Natural killer cell (primary cell): ENCODE results near the gene MOCS2. TPM values are rescaled to one million over a fixed set of nuclear protein-coding genes. Genes with fewer than 3 reads are reported as not detected.

ENCODE experiments used
- ATAC-seq, 3 donors: fragments of 150-1000 bp in 2 of 3; fragments of 200-7000 bp in 1 of 3; cut with Tn5 transposase; 1 replicate in 1 of 3; 2 replicates in 2 of 3; pipeline ENCODE4 v1.10.0; 2021; ENCODE audit warnings: mild to moderate bottlenecking in 2 of 3, moderate library complexity in 2 of 3
- DNase-seq, 2 donors: peaks; one replicate each; pipeline versions ENCODE4 v3.0.0 to v3.0.0-alpha.2; 2013 to 2021; ENCODE audit warnings: mixed read lengths in 1 of 2
- H3K27ac ChIP-seq: one replicate; pipeline ENCODE4 v1.5.1; 2013; ENCODE audit warnings: mild to moderate bottlenecking, low read length
- H3K27me3 ChIP-seq: one replicate; pipeline ENCODE4 v1.6.1; 2013; ENCODE audit warnings: low read length; ENCODE audit not compliant: control insufficient read depth, insufficient read depth
- H3K36me3 ChIP-seq: one replicate; pipeline ENCODE4 v1.6.1; 2013; ENCODE audit warnings: low read length; ENCODE audit not compliant: control insufficient read depth, insufficient read depth
- H3K4me1 ChIP-seq: one replicate; pipeline ENCODE4 v1.6.1; 2013; ENCODE audit warnings: low read length; ENCODE audit not compliant: control insufficient read depth, insufficient read depth
- H3K4me3 ChIP-seq: one replicate; pipeline ENCODE4 v1.5.1; 2013; ENCODE audit warnings: low read length
- H3K9me3 ChIP-seq: one replicate; pipeline ENCODE4 v1.6.1; 2013; ENCODE audit warnings: low read length; ENCODE audit not compliant: control insufficient read depth, insufficient read depth
- H3K27ac Mint-ChIP-seq, 2 donors: one replicate each; pipeline ENCODE4 v1.8.0; 2022; ENCODE audit warnings: mild to moderate bottlenecking in 2 of 2, mixed read lengths in 2 of 2, moderate library complexity in 1 of 2
- H3K27me3 Mint-ChIP-seq, 2 donors: one replicate each; pipeline ENCODE4 v1.8.0; 2022; ENCODE audit warnings: low read depth in 2 of 2, mixed read lengths in 2 of 2
- H3K36me3 Mint-ChIP-seq: one replicate; pipeline ENCODE4 v1.8.0; 2022; ENCODE audit warnings: mixed read lengths
- H3K4me1 Mint-ChIP-seq, 2 donors: one replicate each; pipeline ENCODE4 v1.8.0; 2022; ENCODE audit warnings: mixed read lengths in 2 of 2
- H3K4me3 Mint-ChIP-seq: one replicate; pipeline ENCODE4 v1.8.0; 2022; ENCODE audit warnings: mild to moderate bottlenecking, moderate library complexity, mixed read lengths
- H3K9me3 Mint-ChIP-seq, 2 donors: one replicate each; pipeline ENCODE4 v1.8.0; 2022; ENCODE audit warnings: mixed read lengths in 2 of 2
- CTCF ChIP-seq: fragments of 200-600 bp; IDR thresholded peaks from one replicate; pipeline ENCODE4 v1.8.0; 2022; ENCODE audit warnings: antibody characterized with exemption
- WGBS: methylation state at CpG from one replicate; pipeline ENCODE4 v1.1.7; 2013; ENCODE audit warnings: missing lambda C conversion rate; ENCODE audit not compliant: insufficient coverage; 5-methylcytosine and 5-hydroxymethylcytosine counted together
- intact Hi-C: fragments of 100-400 bp; cut with micrococcal nuclease; formaldehyde crosslinking; loops from one replicate; pipeline ENCODE4 v1.14.2; 2022
- total RNA-seq, 4 donors: library from RNA; stranded (reverse); fragments of 120-200 nt in 1 of 4; gene quantifications; one replicate each; pipeline versions ENCODE4 v1.2.3 to v1.2.4, GENCODE V29; 2013 to 2022

MOCS2 gene
- total RNA-seq, 3 donors from 2014 or later (not counting 1 experiment from before 2014, with no cell fraction given), result 13.8 to 15.9 (median 14.7) TPM

DNA sequence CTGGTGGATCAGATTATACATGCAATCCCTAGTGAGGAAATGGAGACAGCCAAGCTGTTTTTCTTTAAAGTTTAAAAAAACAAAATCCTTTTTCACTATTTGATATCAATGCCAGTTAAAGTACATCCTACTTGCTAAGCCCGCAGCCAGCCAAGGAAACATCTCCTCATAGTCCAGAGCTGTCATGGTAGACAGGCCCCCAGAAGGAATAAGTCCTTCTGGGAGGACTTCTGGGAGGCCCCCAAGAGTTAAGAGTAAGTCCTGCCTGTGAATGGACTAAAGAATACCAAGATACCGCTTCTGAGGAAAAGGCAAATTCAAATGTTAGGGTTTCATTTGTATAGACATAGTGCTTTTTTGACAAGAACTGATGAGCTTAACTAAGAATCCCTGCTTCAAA is 38.3 kb downstream of the MOCS2 start:
- Histone ChIP-seq H3K27me3 (no peaks in the 10 kb centered on the region), H3K9me3 (no peaks in the 10 kb centered on the region), H3K36me3 (no peaks in the 10 kb centered on the region), H3K27ac (no peak overlapping the region), H3K4me1 (no peaks in the 10 kb centered on the region), H3K4me3 (no peak overlapping the region)
- WGBS, result 96% methylated on average over 2 of the region's 2 CpGs
- DNase-seq (no peak), ATAC-seq (no peak)
- no peaks in the 10 kb centered on the region for H3K36me3 Mint-ChIP-seq
- no peaks in the 10 kb centered on the region for H3K9me3 Mint-ChIP-seq
- intact Hi-C loops, result no loop called here
- no peak overlapping the region for H3K27ac Mint-ChIP-seq
- TF ChIP-seq CTCF, result no peak
- H3K27me3 Mint-ChIP-seq, result peaks cover 0 to 3% of the 10 kb centered on the region in 2 donors
- H3K4me1 Mint-ChIP-seq, result no peaks in the 10 kb centered on the region
- H3K4me3 Mint-ChIP-seq, result no peak overlapping the region

- H3K36me3 Mint-ChIP-seq, result no peaks in the 10 kb centered on the region
- intact Hi-C loops, result no loop called here
- ATAC-seq, result no peak
Observed at GRCh38 chr5:53069626-53070025, 39.9 kb downstream of the MOCS2 start.

DNA sequence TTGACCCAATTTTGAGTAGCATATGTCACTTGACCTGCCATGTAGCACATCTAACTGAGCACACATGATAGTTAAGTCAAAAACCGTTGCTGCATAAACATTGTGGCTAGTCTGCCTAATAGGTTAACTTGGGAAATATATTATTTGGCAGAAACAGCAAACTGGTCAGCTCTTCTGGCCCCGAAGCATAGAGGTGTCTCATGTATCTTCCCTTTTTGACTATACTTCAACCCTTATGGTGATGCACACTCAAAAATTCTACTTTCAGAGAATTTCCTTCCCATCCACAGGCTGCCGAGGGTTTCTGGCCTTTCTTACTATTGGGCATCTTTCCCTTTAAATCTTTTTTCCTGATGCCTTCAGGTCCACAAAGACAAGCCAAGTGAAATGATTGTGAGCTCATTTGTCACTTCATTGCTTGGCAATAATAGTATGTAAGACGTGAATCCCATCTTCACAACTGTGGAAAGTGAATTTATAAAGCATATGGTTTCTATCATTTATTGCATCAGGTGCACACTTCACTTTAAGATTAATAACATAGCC is 41.2 kb downstream of the MOCS2 start:
- no peak overlapping the region for H3K4me3 ChIP-seq
- H3K9me3 ChIP-seq, result no peaks in the 10 kb centered on the region
- no peaks in the 10 kb centered on the region for H3K36me3 Mint-ChIP-seq
- DNase-seq, result no peak
- no peak overlapping the region for H3K4me3 Mint-ChIP-seq
- intact Hi-C loops, result no loop called here
- no peaks in the 10 kb centered on the region for H3K27me3 ChIP-seq
- H3K27ac Mint-ChIP-seq, result no peak overlapping the region
- no peak overlapping the region for H3K27ac ChIP-seq
- H3K27me3 Mint-ChIP-seq, result peaks cover 0 to 3% of the 10 kb centered on the region in 2 donors
- no peak for TF ChIP-seq CTCF
- ATAC-seq, result no peak
- H3K36me3 ChIP-seq, result no peaks in the 10 kb centered on the region
- no peaks in the 10 kb centered on the region for H3K4me1 Mint-ChIP-seq
- no peaks in the 10 kb centered on the region for H3K4me1 ChIP-seq
- 91% methylated on average over 3 of the region's 4 CpGs for WGBS
- H3K9me3 Mint-ChIP-seq, result no peaks in the 10 kb centered on the region

More at GRCh38 chr5:53069626-53070025, 39.9 kb downstream of the MOCS2 start:
- Histone ChIP-seq H3K4me3 (no peak overlapping the region), H3K36me3 (no peaks in the 10 kb centered on the region), H3K9me3 (no peaks in the 10 kb centered on the region), H3K27me3 (no peaks in the 10 kb centered on the region), H3K4me1 (no peaks in the 10 kb centered on the region), H3K27ac (no peak overlapping the region)
- Mint-ChIP-seq H3K9me3 (no peaks in the 10 kb centered on the region), H3K4me1 (no peaks in the 10 kb centered on the region), H3K27ac (no peak overlapping the region), H3K27me3 (peaks cover 0 to 3% of the 10 kb centered on the region in 2 donors), H3K4me3 (no peak overlapping the region)
- TF ChIP-seq CTCF, result no peak
- 81% methylated on average over 5 of the region's 5 CpGs for WGBS
- no peak for DNase-seq

- ATAC-seq (no peak), DNase-seq (no peak)
- H3K4me3 ChIP-seq, result no peak overlapping the region
- no peaks in the 10 kb centered on the region for H3K9me3 ChIP-seq
- TF ChIP-seq CTCF, result no peak
- no peak overlapping the region for H3K27ac ChIP-seq
- no peaks in the 10 kb centered on the region for H3K36me3 ChIP-seq
- Mint-ChIP-seq H3K4me3 (no peak overlapping the region), H3K27me3 (peaks cover 0 to 3% of the 10 kb centered on the region in 2 donors), H3K27ac (no peak overlapping the region), H3K4me1 (no peaks in the 10 kb centered on the region), H3K9me3 (no peaks in the 10 kb centered on the region), H3K36me3 (no peaks in the 10 kb centered on the region)
- WGBS, result no CpG with 5 or more reads among the region's 1 CpG
- intact Hi-C loops, result no loop called here
- no peaks in the 10 kb centered on the region for H3K4me1 ChIP-seq
- peaks cover under 1% of the 10 kb centered on the region for H3K27me3 ChIP-seq
Observed at GRCh38 chr5:53067641-53068040, 41.9 kb downstream of the MOCS2 start.
